ENCODE measurements around the gene FANK1. TPM values are rescaled to one million over a fixed set of nuclear protein-coding genes. Genes with fewer than 3 reads are reported as not detected.

Gene FANK1
- polyA plus RNA-seq, 2 of the 4 experiments (the other 2 are of a cell fraction) = 4.1 to 5.3 TPM

DNA sequence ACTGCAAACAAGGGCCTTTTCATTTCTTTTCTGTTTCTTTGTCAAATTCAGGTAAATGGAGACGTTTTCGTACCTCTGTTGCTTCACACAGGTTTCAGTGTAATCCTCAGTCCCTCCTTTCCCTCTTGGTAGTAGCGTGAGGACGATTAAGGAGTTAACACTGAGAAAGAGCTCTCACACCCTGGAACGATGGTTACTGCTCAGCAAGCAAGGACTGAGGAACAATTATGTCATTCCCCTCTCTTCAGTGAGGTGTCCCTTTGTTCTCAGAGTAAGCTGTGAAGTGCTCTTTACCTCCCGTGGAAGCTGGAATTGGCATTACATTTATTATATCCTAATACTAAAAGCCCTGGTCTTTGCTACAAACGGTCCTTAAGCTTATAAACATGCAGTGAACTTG is 95.9 kb downstream of the FANK1 start:
- H3K9me3 ChIP-seq = no peaks in the 10 kb centered on the region; the same call in 2 of the 3 replicates
- ATAC-seq (no peak), FAIRE-seq (no peak), DNase-seq (ENCODE audit: low read depth in 1 of 2, low spot score in 1 of 2) (no peak)
- WGBS (ENCODE audit: missing lambda C conversion rate) = 70% methylated on average over 7 of the region's 7 CpGs
- TF ChIP-seq, protein P1, sequence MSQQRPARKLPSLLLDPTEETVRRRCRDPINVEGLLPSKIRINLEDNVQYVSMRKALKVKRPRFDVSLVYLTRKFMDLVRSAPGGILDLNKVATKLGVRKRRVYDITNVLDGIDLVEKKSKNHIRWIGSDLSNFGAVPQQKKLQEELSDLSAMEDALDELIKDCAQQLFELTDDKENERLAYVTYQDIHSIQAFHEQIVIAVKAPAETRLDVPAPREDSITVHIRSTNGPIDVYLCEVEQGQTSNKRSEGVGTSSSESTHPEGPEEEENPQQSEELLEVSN (IDR thresholded peaks at IDR 0.05; ENCODE audit: borderline replicate concordance, low read depth) = no peak
- TF ChIP-seq RNF2 (IDR thresholded peaks at IDR 0.05; ENCODE audit: borderline replicate concordance, low read depth) (no peak), ZC3H11A (IDR thresholded peaks at IDR 0.05) (no peak), MAFK (IDR thresholded peaks at IDR 0.05; ENCODE audit: partially characterized antibody) (no peak), RAD21 (conservative IDR thresholded peaks at IDR 0.05 in 1 of 2, IDR thresholded peaks at IDR 0.05 in 1 of 2) (no peak), FOXS1 (CRISPR knock-in tag; IDR thresholded peaks at IDR 0.05) (no peak), GATA3 (IDR thresholded peaks at IDR 0.05; ENCODE audit: borderline replicate concordance) (no peak), CBX8 (IDR thresholded peaks at IDR 0.05) (no peak), CBX2 (IDR thresholded peaks at IDR 0.05; ENCODE audit: borderline replicate concordance, low read depth) (no peak)
- no peak overlapping the region for H3K27ac ChIP-seq
- POLR2A ChIA-PET = no interaction called here
- H3K4me1 ChIP-seq = no peaks in the 10 kb centered on the region
- H3K4me2 ChIP-seq = no peak overlapping the region
- CTCF ChIA-PET = interaction anchor here (0.8 to 1.7 kb wide), 2 partner anchors 9 to 11 kb away, joined by 4 to 7 read pairs; no protein-coding TSS in a partner anchor
- no peak overlapping the region for H3K4me3 ChIP-seq

DNA sequence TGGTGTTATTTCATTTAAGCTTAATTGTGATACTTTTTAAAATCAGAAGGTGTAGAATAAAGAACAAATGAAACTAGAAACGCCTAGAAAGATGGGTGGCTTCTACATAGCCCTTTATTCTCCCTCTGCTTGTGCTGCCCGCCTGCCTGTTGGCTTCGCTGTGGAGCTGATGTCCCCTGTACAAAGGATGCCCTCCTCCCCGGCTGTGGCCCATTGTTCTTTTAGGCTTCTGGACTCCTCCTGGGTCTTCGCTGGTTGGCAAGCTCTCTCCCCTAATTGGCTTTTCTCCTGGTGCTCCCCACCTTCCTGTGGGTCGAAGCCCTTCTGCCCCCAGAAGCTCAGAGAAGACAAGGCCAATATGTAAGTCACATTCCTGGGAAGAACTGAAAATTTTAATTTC is 98.2 kb downstream of the FANK1 start:
- ChIA-PET CTCF (interaction anchor here (0.6 to 1.2 kb wide), 4 partner anchors 12 to 65 kb away, joined by 3 to 5 read pairs (median 4); no protein-coding TSS in a partner anchor), POLR2A (no interaction called here)
- no peaks in the 10 kb centered on the region; the same call in 2 of the 3 replicates for H3K9me3 ChIP-seq
- no peak overlapping the region for H3K4me2 ChIP-seq
- no peak overlapping the region for H3K4me3 ChIP-seq
- no peak for DNase-seq (ENCODE audit: low read depth in 1 of 2, low spot score in 1 of 2)
- ATAC-seq = no peak
- no peak for TF ChIP-seq POLR2AphosphoS2 (conservative IDR thresholded peaks at IDR 0.05; ENCODE audit: low read length)
- TF ChIP-seq KDM1A (IDR thresholded peaks at IDR 0.05; ENCODE audit: low read depth) = no peak
- no peak for TF ChIP-seq NR3C1 (IDR thresholded peaks at IDR 0.05)
- TF ChIP-seq RCOR1 (IDR thresholded peaks at IDR 0.05; ENCODE audit: low read depth, low read length) = no peak
- TF ChIP-seq NFE2L2 (conservative IDR thresholded peaks at IDR 0.05; ENCODE audit: low read length) = no peak
- no peak for TF ChIP-seq BHLHE40 (IDR thresholded peaks at IDR 0.05; ENCODE audit: low read depth, low read length)
- TF ChIP-seq, protein P2, sequence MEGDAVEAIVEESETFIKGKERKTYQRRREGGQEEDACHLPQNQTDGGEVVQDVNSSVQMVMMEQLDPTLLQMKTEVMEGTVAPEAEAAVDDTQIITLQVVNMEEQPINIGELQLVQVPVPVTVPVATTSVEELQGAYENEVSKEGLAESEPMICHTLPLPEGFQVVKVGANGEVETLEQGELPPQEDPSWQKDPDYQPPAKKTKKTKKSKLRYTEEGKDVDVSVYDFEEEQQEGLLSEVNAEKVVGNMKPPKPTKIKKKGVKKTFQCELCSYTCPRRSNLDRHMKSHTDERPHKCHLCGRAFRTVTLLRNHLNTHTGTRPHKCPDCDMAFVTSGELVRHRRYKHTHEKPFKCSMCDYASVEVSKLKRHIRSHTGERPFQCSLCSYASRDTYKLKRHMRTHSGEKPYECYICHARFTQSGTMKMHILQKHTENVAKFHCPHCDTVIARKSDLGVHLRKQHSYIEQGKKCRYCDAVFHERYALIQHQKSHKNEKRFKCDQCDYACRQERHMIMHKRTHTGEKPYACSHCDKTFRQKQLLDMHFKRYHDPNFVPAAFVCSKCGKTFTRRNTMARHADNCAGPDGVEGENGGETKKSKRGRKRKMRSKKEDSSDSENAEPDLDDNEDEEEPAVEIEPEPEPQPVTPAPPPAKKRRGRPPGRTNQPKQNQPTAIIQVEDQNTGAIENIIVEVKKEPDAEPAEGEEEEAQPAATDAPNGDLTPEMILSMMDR (IDR thresholded peaks at IDR 0.05) = no peak
- no peak for TF ChIP-seq MAZ (IDR thresholded peaks at IDR 0.05; ENCODE audit: borderline replicate concordance, low read depth, low read length)
- no peak for TF ChIP-seq ZSCAN20 (CRISPR knock-in tag; IDR thresholded peaks at IDR 0.05)
- TF ChIP-seq HOXA7 (CRISPR knock-in tag; IDR thresholded peaks at IDR 0.05) = no peak
- no peak for TF ChIP-seq TP53 (CRISPR knock-in tag; IDR thresholded peaks at IDR 0.05)
- TF ChIP-seq, protein P3, sequence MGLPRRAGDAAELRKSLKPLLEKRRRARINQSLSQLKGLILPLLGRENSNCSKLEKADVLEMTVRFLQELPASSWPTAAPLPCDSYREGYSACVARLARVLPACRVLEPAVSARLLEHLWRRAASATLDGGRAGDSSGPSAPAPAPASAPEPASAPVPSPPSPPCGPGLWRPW (IDR thresholded peaks at IDR 0.05) = no peak
- H3K27ac ChIP-seq = no peak overlapping the region
- no peaks in the 10 kb centered on the region for H3K4me1 ChIP-seq
- FAIRE-seq = no peak
- WGBS (ENCODE audit: missing lambda C conversion rate) = 68% methylated on average over 6 of the region's 6 CpGs

DNA sequence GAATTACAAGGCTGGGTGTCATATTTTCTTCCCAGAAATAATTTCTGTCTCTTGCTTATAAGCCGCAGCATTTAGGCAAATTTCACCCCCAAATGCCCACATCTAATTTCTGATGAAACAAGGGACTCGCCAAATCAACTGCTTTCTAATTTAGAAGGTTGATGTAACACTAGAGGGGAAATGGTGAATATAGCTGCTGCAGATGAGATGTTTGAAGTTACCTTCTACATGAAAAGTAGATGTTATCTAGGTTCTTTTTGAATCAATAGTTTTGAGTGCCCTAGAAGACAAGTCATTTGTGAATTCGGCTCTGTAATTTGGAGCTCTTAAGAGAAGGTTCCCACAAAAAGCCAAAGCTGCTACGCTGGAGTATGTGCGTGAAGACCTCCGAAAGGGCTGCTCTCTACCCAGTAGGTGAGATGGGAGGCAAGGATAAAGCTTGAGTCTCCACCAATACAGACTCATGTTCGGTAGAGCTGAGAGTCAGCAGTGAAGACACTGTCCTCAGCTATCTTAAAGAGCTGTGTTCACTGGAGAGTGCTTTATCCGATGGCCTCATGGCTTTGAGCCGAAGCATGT is 99.5 kb downstream of the FANK1 start:
- CTCF ChIA-PET = no interaction called here
- POLR2A ChIA-PET = no interaction called here
- no peak for ATAC-seq
- Histone ChIP-seq H3K27ac (no peak overlapping the region), H3K4me2 (no peak overlapping the region), H3K4me3 (no peak overlapping the region), H3K4me1 (no peaks in the 10 kb centered on the region), H3K9me3 (no peaks in the 10 kb centered on the region)
- FAIRE-seq = no peak
- WGBS (ENCODE audit: missing lambda C conversion rate) = 76% methylated on average over 9 of the region's 9 CpGs
- TF ChIP-seq, protein P4, sequence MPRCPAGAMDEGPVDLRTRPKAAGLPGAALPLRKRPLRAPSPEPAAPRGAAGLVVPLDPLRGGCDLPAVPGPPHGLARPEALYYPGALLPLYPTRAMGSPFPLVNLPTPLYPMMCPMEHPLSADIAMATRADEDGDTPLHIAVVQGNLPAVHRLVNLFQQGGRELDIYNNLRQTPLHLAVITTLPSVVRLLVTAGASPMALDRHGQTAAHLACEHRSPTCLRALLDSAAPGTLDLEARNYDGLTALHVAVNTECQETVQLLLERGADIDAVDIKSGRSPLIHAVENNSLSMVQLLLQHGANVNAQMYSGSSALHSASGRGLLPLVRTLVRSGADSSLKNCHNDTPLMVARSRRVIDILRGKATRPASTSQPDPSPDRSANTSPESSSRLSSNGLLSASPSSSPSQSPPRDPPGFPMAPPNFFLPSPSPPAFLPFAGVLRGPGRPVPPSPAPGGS (IDR thresholded peaks at IDR 0.05) = no peak
- no peak for TF ChIP-seq RARB (CRISPR knock-in tag; IDR thresholded peaks at IDR 0.05)
- TF ChIP-seq, protein P5, sequence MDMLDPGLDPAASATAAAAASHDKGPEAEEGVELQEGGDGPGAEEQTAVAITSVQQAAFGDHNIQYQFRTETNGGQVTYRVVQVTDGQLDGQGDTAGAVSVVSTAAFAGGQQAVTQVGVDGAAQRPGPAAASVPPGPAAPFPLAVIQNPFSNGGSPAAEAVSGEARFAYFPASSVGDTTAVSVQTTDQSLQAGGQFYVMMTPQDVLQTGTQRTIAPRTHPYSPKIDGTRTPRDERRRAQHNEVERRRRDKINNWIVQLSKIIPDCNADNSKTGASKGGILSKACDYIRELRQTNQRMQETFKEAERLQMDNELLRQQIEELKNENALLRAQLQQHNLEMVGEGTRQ (IDR thresholded peaks at IDR 0.05) = no peak
- DNase-seq (ENCODE audit: low read depth in 1 of 2, low spot score in 1 of 2) = no peak
